Chondrocyte (in vitro differentiated cells): ENCODE measurements around the gene NOCT. TPM values are rescaled to one million over a fixed set of nuclear protein-coding genes. Genes with fewer than 3 reads are reported as not detected.
A peak's percentile ranks its signal among the peaks of the same experiment; 100 is the strongest.
"Not testable (repeated sequence)": the region's sequence is repeated elsewhere in the genome, so short reads cannot be mapped to it uniquely, and the experiment has no call there.

Experiments
- DNase-seq: peaks from one replicate; pipeline ENCODE4 v3.0.0; 2021; ENCODE audit warnings: mixed read lengths, low spot score
- H3K27ac Mint-ChIP-seq: one replicate; pipeline ENCODE4 v1.8.0; 2021; ENCODE audit warnings: mild to moderate bottlenecking, moderate library complexity, mixed read lengths; ENCODE audit not compliant: unreplicated experiment
- H3K27me3 Mint-ChIP-seq: 2 replicates; pipeline ENCODE4 v1.8.0; 2021; ENCODE audit warnings: low read depth, mixed read lengths
- H3K36me3 Mint-ChIP-seq: 2 replicates; pipeline ENCODE4 v1.8.0; 2021; ENCODE audit warnings: low read depth, mixed read lengths
- H3K4me1 Mint-ChIP-seq: 2 replicates; pipeline ENCODE4 v1.8.0; 2021; ENCODE audit warnings: low read depth, mild to moderate bottlenecking, mixed read lengths
- H3K4me3 Mint-ChIP-seq: one replicate; pipeline ENCODE4 v1.8.0; 2021; ENCODE audit warnings: mild to moderate bottlenecking, moderate library complexity, mixed read lengths; ENCODE audit not compliant: unreplicated experiment
- H3K9me3 Mint-ChIP-seq: 2 replicates; pipeline ENCODE4 v1.8.0; 2021; ENCODE audit warnings: low read depth, mixed read lengths
- CTCF ChIP-seq: fragments of 200-600 bp; sonication (generic); IDR thresholded peaks from 2 replicates; pipeline ENCODE4 v1.5.0; 2021; ENCODE audit warnings: antibody characterized with exemption, mild to moderate bottlenecking, moderate library complexity
- total RNA-seq: library from RNA; stranded (reverse); gene quantifications from 3 replicates; pipeline ENCODE4 v1.2.1, GENCODE V29; 2021

The NOCT gene
- total RNA-seq, 1 donor from 2014 or later: 31.6 TPM

- Mint-ChIP-seq H3K4me3 (no peak overlapping the region), H3K27ac (peak overlapping the region; percentile 57), H3K27me3 (no peaks in the 10 kb centered on the region), H3K9me3 (no peaks in the 10 kb centered on the region), H3K4me1 (peaks cover 66% of the 10 kb centered on the region), H3K36me3 (peaks cover 4% of the 10 kb centered on the region)
- DNase-seq: no peak
- no peak for TF ChIP-seq CTCF
Measured at GRCh38 chr4:139024686-139025085, 9.1 kb downstream of the NOCT start.

- TF ChIP-seq CTCF: no peak
- H3K4me1 Mint-ChIP-seq: peaks cover 63% of the 10 kb centered on the region
- H3K9me3 Mint-ChIP-seq: no peaks in the 10 kb centered on the region
- no peak for DNase-seq
- H3K27me3 Mint-ChIP-seq: no peaks in the 10 kb centered on the region
- H3K4me3 Mint-ChIP-seq: no peak overlapping the region
- peaks cover 1% of the 10 kb centered on the region for H3K36me3 Mint-ChIP-seq
- peak overlapping the region; percentile 36 for H3K27ac Mint-ChIP-seq
Measured at GRCh38 chr4:139025841-139026240, 10.3 kb downstream of the NOCT start.

- H3K27me3 Mint-ChIP-seq: no peaks in the 10 kb centered on the region
- no peak overlapping the region for H3K4me3 Mint-ChIP-seq
- no peaks in the 10 kb centered on the region for H3K36me3 Mint-ChIP-seq
- no peak for DNase-seq
- no peak for TF ChIP-seq CTCF
- H3K27ac Mint-ChIP-seq: peak overlapping the region; percentile 73
- H3K4me1 Mint-ChIP-seq: peaks cover 63% of the 10 kb centered on the region
- H3K9me3 Mint-ChIP-seq: no peaks in the 10 kb centered on the region
Measured at GRCh38 chr4:139027776-139028175, 12.2 kb downstream of the NOCT start.

DNA sequence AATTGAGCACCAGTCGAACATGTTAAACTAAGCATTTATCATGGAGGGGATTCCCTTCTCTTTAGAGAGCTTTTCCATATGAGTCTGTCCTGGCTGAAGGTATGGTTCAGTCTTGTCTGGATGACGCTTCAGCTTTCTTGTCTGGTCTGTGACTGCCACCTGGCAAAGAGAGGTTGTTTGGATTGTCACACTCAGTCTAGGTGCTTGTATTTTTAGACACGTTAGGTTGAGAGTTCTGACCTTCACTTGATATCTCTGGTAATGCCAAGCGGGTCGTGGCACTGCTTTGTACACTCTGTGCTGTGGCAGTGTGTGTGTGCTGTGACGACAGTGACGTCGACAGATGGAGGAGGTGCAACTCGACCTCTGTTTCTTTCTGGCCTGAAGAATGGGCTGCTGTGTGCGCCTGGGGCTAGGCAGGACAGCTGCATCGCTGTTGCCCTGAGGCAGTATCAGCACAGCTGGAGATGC lies 12.6 kb downstream of the NOCT start:
- no peaks in the 10 kb centered on the region for H3K9me3 Mint-ChIP-seq
- TF ChIP-seq CTCF: no peak
- H3K4me1 Mint-ChIP-seq: peaks cover 58% of the 10 kb centered on the region
- peak overlapping the region; percentile 73 for H3K27ac Mint-ChIP-seq
- H3K27me3 Mint-ChIP-seq: no peaks in the 10 kb centered on the region
- H3K36me3 Mint-ChIP-seq: no peaks in the 10 kb centered on the region
- no peak overlapping the region for H3K4me3 Mint-ChIP-seq
- no peak for DNase-seq

- not testable (repeated sequence) for H3K36me3 Mint-ChIP-seq, H3K9me3 Mint-ChIP-seq, DNase-seq, H3K4me3 Mint-ChIP-seq, H3K27me3 Mint-ChIP-seq
- peak overlapping the region; percentile 12 for H3K27ac Mint-ChIP-seq
- H3K4me1 Mint-ChIP-seq: peaks cover 55% of the 10 kb centered on the region
Measured at GRCh38 chr4:139029866-139030363, 14.3 kb downstream of the NOCT start.

GRCh38 chr4:139030614-139031235 lies 15.1 kb downstream of the NOCT start:
- no peaks in the 10 kb centered on the region for H3K36me3 Mint-ChIP-seq

More at GRCh38 chr4:139030614-139031235, 15.1 kb downstream of the NOCT start:
- Mint-ChIP-seq H3K27me3 (no peaks in the 10 kb centered on the region), H3K9me3 (no peaks in the 10 kb centered on the region), H3K4me1 (peaks cover 56% of the 10 kb centered on the region), H3K27ac (peak overlapping the region; percentile 29), H3K4me3 (no peak overlapping the region)
- DNase-seq: no peak
- TF ChIP-seq CTCF: peak; percentile 89
